NCI-H446 treated with DMSO at 0.1 percent for 48 hours (cell line): Measurements from ENCODE around the gene PPM1D.
A peak's percentile ranks its signal among the peaks of the same experiment; 100 is the strongest.
"Not testable (repeated sequence)": the region's sequence is repeated elsewhere in the genome, so short reads cannot be mapped to it uniquely, and the experiment has no call there.

Experiments
- DNase-seq: peaks from one replicate; lab custom pipeline; 2025; lab: John Stamatoyannopoulos, UW

PPM1D gene

DNA sequence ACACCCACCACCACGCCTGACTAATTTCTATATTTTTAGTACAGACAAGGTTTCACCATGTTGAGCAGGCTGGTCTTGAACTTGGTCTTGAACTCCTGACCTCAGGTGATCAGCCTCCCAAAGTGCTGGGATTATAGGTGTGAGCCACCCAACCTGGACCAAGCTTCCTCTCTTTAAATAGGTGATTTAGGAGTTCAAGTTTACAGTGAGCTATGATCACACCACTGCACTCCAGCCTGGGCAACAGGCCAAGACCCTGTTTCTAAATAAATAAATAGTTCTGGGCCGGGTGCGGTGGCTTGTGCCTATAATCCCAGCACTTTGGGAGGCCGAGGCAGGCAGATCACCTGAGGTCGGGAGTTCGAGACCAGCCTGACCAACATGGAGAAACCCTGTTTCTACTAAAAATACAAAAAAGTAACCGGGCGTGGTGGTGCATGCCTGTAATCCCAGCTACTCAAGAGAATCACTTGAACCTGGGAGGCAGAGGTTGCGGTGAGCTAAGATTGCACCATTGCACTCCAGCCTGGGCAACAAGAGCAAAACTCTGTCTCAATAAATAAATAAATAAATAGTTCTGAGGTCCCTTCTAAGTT lies 6.5 kb upstream of the PPM1D start:
- not testable (repeated sequence) for DNase-seq

DNA sequence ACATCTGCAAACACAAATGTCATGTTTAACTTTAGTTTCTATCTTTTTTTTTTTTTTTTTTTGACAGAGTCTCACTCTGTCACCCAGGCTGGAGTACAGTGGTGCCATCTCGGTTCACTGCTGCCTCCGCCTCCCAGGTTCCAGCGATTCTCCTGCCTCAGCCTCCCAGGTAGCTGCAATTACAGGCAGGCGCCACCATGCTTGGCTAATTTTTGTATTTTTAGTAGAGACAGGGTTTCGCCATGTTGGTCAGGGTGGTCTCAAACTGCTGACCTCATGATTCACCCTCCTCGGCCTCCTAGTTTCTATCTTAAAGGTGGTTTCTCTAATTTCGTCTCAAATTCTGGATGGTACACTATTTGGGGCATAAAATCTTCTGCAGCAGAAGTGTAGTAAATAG lies 5.8 kb upstream of the PPM1D start:
- not testable (repeated sequence) for DNase-seq

DNA sequence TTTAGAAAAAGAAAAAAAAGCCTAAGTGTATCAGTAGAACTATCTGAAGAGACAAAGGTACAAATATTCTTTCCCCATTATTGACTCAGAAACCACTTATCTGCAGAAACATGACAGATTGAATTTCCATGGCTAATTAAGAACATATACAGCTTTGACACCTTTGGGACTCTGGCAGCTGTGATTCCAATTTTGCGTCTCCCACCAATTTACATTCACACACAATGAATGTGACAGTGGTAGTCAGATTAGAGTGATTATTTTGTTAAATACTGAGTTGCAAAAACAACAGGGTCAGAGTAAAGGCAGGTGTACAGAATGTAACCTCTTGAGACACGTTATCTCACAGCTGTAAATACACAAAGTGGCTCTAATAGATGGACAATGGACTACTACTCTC lies 5.3 kb upstream of the PPM1D start:
- DNase-seq: no peak

DNA sequence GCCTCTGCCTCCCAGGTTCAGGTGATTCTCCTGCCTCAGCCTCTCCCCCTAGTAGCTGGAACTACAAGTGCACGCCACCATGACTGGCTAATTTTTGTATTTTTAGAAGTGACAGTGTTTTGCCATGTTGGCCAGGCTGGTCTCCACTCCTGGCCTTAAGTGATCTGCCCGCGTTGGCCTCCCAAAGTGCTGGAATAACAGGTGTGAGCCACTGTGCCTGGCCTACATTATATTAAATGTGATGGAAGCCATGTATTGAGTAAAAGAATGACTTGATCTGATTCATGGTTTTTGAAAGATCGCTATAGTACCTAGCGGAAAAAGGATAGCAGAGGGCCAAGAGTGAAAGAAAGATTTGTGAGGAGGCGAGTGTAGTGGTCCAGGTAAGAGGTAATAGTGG lies 2.7 kb upstream of the PPM1D start:
- no peak for DNase-seq

DNA sequence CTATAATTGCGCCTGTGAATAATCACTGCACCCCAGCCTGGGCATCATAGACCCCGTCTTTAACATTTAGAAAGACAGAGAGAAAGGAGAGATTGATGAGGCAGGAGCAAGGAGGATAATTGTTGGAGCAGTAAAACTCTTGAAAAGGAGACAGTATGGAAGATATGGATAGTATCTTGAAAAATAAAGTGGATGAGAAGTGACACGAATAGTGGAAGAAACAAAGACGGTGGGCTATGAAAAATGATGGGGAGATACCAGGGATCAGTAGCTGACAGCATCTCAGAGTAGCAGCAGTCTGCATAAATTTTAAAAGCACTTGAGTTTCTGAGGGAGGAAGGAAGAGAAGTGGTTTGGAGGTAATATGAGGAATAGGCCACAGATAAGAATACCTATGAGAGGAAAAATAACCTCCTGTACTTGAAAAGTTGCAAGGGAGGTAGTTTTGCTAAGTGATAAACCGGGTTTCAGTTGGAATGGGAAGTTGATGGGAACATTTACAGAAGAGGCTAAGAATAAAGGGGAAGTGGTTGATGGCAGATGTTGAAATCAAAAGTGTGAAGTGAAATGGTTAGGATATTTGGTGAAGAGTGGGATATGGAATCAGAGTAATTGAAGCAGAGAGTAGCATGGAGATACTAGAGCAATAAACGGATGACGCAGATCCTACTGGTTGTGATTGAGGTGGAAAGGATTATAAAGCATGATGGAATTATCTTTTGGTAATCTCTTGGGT lies 1.8 kb upstream of the PPM1D start:
- DNase-seq: no peak

DNA sequence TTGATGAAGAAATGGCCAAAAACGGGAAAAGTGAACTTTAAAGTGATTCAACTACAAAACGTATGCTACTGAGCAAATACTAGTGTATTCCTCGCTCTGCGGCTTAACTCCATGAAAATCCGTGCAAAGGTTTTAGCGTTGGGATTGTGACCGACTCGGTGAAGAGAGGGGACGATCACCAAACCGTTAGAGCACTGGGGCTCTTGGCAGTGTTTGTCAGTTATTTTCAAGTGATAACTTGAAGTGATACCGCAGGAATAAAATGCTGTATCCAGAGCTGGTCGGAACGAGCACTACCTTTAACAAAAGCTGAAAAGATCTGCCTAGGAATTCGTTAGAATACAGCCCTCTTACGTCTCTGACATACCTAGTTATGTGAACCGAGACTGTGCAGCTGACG lies 773 bp upstream of the PPM1D start:
- DNase-seq: no peak

DNA sequence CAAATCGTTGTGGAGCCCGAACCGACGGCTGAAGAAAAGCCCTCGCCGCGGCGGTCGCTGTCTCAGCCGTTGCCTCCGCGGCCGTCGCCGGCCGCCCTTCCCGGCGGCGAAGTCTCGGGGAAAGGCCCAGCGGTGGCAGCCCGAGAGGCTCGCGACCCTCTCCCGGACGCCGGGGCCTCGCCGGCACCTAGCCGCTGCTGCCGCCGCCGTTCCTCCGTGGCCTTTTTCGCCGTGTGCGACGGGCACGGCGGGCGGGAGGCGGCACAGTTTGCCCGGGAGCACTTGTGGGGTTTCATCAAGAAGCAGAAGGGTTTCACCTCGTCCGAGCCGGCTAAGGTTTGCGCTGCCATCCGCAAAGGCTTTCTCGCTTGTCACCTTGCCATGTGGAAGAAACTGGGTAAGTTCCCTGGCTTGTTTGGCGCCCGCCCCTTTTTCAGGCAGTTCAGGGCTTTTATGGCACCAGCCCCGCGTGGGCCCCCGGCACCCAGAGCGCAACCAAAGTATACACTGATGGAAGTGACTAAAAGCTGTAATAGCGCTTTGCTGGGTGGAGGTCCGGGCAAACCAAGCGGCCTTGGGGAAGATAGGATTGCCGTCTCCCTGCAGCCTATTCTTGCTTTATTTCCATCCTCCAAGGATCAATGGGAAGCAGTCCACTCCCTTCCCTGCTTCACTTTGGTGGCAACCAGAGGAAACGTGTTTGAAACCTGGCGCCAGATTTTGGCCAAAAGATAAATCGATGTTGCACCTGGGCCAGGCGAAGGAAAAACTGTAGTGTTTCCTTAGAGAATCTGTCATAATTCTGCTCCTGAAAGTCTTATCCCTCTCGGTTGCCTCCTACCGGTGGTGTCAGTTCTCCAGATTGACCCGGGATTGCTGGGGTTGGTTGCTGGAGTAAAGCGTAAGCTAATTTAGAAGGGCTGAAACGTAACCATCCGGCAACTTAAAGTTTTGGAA lies 775 bp downstream of the PPM1D start:
- peak; percentile 37 for DNase-seq

DNA sequence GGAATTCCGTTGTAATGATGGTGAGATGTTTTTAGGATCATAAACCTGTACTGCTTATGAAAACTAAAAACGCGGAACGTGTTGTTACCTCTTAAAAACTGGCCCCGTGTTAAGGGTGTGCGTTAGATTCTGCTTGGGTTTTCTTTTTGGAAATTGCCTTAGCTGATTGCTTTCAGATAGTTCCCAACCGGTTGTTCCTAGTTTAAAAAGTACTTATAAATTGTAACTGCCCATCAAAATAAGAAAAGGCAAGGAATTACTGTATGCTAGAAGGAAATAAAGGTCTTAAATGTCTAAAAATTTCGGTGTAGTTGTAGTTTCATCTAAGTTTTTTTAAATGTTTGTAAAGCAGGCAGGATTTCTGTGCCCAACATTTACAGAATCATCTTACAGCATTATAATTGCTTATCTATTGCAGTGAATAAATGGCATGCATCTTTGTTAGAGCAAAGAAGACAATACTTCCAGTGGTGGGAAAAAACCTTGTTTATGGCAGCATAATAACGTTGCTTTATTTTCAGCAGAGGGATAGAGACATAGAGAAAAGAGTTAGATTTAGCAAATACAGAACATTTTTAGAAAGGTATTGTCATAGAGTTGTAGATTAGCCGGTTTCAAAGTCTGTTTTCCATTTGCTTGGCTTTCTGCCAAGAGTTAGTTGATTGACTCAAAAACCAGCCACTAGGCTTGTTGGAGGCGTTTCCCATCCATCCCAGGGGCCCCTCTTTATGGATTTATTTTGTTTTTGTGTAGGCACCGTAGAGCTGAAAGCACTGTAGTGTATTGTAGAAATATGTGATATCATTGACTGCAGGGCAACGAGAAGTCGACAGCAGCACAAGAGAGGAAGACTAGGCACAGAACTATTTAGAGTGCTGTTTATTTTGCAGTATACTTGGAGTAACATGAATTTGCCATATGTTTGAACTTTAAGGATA lies 1.7 kb downstream of the PPM1D start:
- peak; percentile 64 for DNase-seq

DNA sequence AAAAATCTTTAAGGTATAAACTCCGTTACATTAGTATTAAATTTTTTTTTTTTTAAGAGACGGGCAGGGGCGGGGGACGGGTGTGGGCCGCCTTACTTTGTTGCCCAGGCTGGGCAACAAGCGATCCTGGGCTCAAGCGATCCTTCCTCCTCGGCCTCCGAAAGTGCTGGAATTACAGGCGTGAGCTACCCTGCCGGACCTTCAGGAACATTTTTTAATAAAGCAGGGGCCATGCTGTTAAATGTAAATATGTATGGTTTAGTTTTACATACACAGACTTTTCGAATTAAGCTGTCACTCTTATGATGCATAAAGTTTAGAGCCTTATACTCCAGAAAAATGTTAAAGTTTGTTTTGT lies 2.4 kb downstream of the PPM1D start:
- no peak for DNase-seq

DNA sequence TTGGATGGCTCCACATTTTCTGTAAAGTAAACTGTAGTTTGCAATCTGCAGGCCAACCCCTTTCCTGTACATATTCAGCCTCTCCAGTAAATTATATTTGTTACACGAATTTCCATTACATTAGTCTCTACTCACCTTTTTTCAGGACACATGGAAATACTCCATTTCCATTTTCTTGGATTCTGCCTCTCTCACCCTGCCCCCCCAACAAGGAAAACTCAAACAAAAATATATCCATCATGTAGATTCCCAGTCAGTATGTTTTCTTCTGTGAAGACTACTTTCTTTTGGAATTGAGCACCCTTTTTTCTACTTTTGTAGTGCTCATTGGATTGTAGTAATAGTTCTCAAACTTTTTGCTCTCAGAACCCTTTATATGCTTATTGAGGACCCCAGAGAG lies 2.9 kb downstream of the PPM1D start:
- DNase-seq: no peak

DNA sequence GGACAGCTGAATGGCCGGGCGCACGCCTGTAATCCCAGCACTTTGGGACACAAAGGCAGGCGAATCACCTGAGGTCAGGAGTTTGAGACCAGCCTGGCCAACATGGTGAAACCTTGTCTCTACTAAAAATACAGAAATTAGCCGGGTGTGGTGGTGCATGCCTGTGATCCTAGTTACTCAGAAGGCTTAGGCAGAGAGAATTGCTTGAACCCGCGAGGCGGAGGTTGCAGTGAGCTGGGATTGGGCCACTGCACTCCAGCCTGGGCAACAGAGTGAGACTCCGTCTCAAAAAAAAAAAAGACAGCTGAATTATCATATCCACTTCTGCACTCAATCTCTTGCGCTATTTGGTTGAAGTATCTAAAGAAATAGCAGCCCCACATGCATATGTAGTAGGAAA lies 3.5 kb downstream of the PPM1D start:
- DNase-seq: not testable (repeated sequence)

DNA sequence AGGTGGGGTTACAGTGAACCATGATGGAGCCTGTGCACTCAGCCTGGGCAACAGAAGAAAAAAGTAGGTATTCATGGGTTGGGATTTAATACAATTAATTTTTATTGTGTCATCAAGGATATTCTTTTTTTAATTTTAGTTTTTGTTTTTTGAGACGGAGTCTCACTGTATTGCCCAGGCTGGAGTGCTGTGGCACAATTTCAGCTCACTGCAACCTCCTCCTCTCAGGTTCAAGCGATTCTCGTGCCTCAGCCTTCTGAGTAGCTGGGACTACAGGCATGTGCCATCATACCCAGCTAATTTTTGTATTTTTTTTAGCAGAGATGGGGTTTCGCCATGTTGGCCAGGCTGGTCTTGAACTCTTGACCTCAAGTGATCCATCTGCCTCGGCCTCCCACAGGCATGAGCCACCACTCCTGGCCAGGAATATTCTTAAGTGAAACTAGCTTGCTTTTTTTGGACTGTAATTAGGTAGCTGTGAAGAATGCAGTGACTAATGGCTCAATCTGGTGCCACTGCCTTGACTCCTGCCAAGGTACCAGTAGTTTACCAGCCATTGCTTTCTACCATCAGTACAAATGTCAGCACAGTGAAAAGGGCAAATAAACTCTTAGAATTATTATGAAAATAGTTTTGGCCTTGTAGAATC lies 4.8 kb downstream of the PPM1D start:
- DNase-seq: peak; percentile 78

DNA sequence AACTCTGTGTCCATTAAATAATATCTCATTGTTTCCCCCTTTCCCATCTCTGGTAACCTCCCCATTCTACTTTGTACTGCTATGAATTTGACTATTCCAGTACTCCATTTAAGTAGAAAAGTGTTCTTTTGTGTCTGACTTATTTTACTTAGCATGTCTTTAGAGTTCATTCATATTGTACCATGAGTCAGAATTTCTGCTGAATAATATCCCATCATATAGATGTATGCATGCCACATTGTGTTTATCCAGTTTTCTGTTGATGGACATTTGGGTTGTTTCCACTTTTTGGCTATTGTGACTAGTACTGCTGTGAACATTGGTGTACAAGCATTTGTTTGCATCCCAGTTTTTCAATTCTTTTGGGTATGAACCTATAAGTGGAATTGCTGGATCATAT lies 6.0 kb downstream of the PPM1D start:
- DNase-seq: no peak

DNA sequence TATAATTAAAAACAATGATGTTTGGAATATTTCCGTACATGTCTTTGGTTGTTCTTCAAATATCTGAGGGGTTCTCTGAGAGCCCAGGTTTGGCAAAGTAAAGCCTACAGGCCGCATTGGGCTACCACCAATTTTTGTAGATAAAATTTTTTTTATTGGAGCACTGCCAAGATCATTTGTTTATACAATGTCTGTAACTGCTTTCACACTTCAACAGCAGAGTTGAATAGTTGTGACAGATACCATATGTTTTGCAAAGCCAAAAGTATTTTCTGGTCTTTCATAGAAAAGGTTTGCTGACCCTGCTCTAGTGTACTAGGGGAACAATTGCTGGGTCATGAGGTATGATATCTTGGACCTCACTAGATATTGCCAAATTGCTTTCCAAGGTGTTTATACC lies 10.5 kb downstream of the PPM1D start:
- peak; percentile 25 for DNase-seq

DNA sequence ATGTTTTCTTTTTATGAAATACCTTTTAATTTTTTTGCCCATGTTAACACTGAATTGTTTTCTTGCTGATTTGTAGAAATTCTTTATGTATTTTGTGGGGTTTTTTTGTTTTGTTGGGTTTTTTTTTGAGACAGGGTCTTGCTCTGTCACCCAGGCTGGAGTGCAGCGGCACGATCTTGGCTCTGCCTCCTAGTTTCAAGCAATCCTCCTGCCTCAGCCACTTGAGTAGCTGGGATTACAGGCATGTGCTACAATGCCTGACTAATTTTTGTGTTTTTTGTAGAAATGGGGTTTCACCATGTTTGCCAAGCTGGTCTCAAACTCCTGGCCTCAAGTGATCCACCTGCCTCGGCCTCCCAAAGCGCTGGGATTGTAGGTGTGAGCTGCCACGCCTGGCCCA lies 11.3 kb downstream of the PPM1D start:
- DNase-seq: not testable (repeated sequence)

DNA sequence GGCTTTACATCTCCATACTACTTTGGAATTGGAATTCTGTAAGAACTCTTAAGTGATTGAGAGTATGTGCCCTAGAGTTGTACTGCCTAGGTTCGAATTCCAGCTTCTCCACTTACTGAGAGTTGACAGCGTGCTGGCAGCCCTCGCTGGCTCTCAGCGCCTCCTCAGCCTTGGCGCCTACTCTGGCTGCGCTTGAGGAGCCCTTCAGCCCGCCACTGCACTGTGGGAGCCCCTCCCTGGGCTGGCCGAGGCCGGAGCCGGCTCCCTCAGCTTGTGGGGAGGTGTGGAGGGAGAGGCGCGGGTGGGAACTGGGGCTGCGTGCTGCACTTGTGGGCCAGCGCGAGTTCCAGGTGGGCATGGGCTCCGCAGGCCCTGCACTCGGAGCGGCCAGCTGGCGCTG lies 13.3 kb downstream of the PPM1D start:
- no peak for DNase-seq

DNA sequence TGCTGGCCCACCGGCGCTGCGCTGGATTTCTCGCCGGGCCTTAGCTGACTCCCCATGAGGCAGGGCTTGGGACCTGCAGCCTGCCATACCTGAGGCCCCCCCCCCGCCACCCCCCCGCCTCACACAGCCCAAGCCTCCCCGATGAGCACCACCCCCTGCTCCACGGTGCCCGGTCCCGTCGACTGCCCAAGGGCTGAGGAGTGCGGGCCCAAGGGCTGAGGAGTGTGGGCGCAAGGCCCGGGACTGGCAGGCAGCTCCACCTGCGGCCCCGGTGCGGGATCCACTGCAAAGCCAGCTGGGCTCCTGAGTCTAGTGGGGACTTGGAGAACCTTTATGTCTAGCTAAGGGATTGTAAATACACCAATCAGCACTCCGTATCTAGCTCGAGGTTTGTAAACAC lies 13.8 kb downstream of the PPM1D start:
- DNase-seq: not testable (repeated sequence)

DNA sequence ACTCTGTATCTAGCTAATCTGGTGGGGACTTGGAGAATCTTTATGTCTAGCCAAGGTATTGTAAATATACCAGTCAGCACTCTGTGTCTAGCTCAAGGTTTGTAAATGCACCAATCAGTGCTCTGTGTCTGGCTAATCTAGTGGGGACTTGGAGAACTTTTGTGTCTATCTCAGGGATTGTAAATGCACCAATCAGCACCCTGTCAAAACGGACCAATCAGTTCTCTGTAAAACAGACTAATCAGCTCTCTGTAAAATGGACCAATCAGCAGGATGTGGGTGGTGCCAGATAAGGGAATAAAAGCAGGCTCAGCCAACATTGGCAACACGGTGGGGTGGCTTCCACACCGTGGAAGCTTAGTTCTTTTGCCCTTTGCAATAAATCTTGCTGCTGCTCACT lies 14.3 kb downstream of the PPM1D start:
- not testable (repeated sequence) for DNase-seq

DNA sequence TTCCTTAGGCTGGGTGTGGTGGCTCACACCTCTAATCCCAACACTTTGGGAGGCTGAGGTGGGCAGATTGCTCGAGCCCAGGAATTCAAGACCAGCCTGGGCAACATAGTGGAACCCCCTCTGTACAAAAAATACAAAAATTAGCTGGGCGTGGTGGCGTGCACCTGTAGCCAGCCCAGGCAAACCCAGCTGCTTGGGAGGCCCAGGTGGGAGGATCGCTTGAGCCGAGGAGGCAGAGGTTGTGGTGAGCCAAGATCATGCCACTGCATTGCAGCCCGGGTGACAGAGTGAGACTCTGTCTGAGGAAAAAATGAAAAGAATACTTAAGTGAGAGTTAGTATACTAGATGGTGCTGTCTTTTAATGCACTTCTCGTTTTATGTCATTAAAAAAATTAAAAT lies 15.1 kb downstream of the PPM1D start:
- no peak for DNase-seq

DNA sequence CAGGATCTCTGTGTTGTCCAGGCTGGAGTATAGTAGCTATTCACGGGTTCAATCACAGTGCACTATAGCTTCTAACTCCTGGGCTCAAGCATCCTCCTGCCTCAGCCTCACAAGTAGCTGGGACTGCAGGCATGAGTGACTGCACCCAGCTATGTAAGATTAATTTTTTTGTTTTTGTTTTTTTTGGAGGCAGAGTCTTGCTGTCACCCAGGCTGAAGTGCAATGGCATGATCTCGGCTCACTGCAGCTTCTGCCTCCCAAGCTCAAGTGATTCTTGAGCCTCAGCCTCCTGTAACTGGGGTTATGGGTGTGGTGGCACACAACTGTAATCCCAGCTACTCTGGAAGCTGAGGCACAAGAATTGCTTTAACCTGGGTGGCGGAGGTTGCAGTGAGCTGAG lies 15.8 kb downstream of the PPM1D start:
- no peak for DNase-seq

DNA sequence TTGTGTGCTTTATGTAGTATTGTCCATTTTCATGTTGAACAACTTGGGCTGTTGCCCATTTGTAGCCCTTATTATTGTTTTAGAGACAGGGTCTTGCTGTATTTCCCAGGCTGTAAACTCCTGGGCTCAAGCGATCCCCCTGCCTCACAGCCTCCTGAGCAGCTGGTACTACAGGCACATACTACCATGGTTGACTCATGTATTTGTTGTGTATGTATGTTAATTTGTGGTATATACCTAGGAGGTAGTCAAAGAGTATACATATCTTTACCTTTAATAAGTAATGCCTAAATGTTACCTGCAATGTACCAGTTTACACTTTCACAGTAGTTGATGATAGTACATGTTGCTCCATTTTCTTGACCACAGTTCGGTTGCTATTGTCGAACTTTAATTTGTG lies 18.1 kb downstream of the PPM1D start:
- no peak for DNase-seq
